Upper lobe of right lung (tissue), 1 donor: ENCODE measurements around the gene RSBN1. TPM values are rescaled to one million over a fixed set of nuclear protein-coding genes. Genes with fewer than 3 reads are reported as not detected.

Experiments
- ATAC-seq: fragments of 200-7000 bp; cut with Tn5 transposase; one replicate; pipeline ENCODE4 v1.9.1; 2020; ENCODE audit warnings: mild to moderate bottlenecking, moderate library complexity
- DNase-seq: peaks from one replicate; pipeline ENCODE4 v3.0.0-alpha.2; 2020
- H3K27ac ChIP-seq: fragments of 200-600 bp; one replicate; pipeline ENCODE4 v1.8.0; 2022
- H3K27me3 ChIP-seq: fragments of 200-600 bp; one replicate; pipeline ENCODE4 v1.8.0; 2022; ENCODE audit warnings: mild to moderate bottlenecking
- H3K36me3 ChIP-seq: fragments of 200-600 bp; one replicate; pipeline ENCODE4 v1.8.0; 2022
- H3K4me1 ChIP-seq: fragments of 200-600 bp; one replicate; pipeline ENCODE4 v1.8.0; 2022
- H3K4me3 ChIP-seq: fragments of 200-600 bp; one replicate; pipeline ENCODE4 v1.8.0; 2022; ENCODE audit warnings: mild to moderate bottlenecking
- H3K9me3 ChIP-seq: fragments of 200-600 bp; one replicate; pipeline ENCODE4 v1.8.0; 2022
- intact Hi-C: fragments of 100-400 bp; cut with DNase I; formaldehyde crosslinking; loops from one replicate; pipeline ENCODE4 v1.11.0; 2022
- total RNA-seq: library from RNA; stranded (reverse); fragmentation: NEBNext Ultra II Directional; extraction: Animal tissue kit (Norgen Biotek cat#: 25700); gene quantifications from one replicate; pipeline ENCODE4 v1.2.1, GENCODE V29; 2021
- TF ChIP-seq, protein P1 (sequence below): fragments of 200-600 bp; IDR thresholded peaks from one replicate; pipeline ENCODE4 v1.8.0; 2022; ENCODE audit warnings: antibody characterized with exemption
- donor health status: DM: no; HTN: yes; CAD: no; lungs with severe emphysema.

RSBN1 gene
- total RNA-seq, 1 donor from 2014 or later: 23.2 TPM

DNA sequence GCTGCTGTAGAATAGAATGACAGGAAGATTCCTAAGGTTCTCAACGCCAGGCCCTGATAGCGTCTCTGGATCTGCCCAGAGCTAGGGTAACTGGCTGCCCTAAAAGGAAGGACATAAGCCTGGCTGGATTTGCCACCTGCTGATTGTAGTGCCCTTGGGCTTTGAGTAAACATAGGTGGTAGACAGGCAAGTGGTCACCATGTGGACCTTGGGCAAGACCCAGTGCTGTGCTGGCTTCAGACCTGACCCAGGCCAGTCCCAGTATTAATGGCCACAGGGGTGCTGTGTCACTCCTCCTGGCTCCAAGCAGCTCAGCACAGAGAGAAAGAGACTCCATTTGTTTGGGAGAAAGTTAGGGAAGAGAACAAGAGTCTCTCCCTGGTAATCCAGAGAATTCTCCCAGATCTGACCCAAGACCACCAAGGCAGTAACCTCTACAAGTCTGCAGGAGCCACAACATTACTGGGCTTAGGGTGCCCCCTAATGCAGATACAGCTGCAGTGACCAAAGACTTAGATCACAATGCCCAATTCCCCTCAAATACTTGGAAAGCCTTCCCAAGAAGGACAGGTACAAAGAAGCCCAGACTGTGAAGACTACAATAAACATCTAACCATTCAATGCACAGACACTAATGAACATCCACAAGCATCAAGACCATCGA, 97.5 kb downstream of the RSBN1 start:
- DNase-seq (no peak), ATAC-seq (no peak)
- peaks cover 34% of the 10 kb centered on the region for H3K36me3 ChIP-seq
- H3K27me3 ChIP-seq: no peaks in the 10 kb centered on the region
- intact Hi-C loops: no loop called here
- H3K4me3 ChIP-seq: no peak overlapping the region
- H3K27ac ChIP-seq: no peak overlapping the region
- no peaks in the 10 kb centered on the region for H3K9me3 ChIP-seq
- no peaks in the 10 kb centered on the region for H3K4me1 ChIP-seq
- TF ChIP-seq, protein P1, sequence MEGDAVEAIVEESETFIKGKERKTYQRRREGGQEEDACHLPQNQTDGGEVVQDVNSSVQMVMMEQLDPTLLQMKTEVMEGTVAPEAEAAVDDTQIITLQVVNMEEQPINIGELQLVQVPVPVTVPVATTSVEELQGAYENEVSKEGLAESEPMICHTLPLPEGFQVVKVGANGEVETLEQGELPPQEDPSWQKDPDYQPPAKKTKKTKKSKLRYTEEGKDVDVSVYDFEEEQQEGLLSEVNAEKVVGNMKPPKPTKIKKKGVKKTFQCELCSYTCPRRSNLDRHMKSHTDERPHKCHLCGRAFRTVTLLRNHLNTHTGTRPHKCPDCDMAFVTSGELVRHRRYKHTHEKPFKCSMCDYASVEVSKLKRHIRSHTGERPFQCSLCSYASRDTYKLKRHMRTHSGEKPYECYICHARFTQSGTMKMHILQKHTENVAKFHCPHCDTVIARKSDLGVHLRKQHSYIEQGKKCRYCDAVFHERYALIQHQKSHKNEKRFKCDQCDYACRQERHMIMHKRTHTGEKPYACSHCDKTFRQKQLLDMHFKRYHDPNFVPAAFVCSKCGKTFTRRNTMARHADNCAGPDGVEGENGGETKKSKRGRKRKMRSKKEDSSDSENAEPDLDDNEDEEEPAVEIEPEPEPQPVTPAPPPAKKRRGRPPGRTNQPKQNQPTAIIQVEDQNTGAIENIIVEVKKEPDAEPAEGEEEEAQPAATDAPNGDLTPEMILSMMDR: no peak

Other genes starting within 250 kb of the RSBN1 start
- gene PHTF1, start 53.0 kb downstream of the RSBN1 start, total RNA-seq: 18.9 TPM
- 12.2 TPM for gene PTPN22, start 59.2 kb upstream of the RSBN1 start, total RNA-seq
- gene BCL2L15, start 75.1 kb upstream of the RSBN1 start, total RNA-seq: 1.8 TPM
- 16.1 TPM for gene AP4B1, start 92.3 kb upstream of the RSBN1 start, total RNA-seq
- gene DCLRE1B, start 92.8 kb upstream of the RSBN1 start, total RNA-seq: 6.6 TPM
- gene HIPK1, start 116.8 kb upstream of the RSBN1 start, total RNA-seq: 77.8 TPM
- 43.5 TPM for gene OLFML3, start 167.0 kb upstream of the RSBN1 start, total RNA-seq